Right ventricle myocardium inferior (tissue), 1 donor: ENCODE results near the gene HOXB3. TPM values are rescaled to one million over a fixed set of nuclear protein-coding genes. Genes with fewer than 3 reads are reported as not detected.

Experiments
- ATAC-seq: fragments of 200-7000 bp; cut with Tn5 transposase; one replicate; pipeline ENCODE4 v1.9.1; 2020; ENCODE audit warnings: mild to moderate bottlenecking, moderate library complexity
- DNase-seq: peaks from one replicate; pipeline ENCODE4 v3.0.0; 2021; ENCODE audit errors: missing footprints
- intact Hi-C: fragments of 100-400 bp; cut with DNase I; formaldehyde crosslinking; loops from one replicate; pipeline ENCODE4 v1.11.0; 2022
- total RNA-seq: library from RNA; stranded (reverse); fragmentation: NEBNext Ultra II Directional; extraction: Animal tissue kit (Norgen Biotek cat#: 25700); gene quantifications from one replicate; pipeline ENCODE4 v1.2.1, GENCODE V29; 2021
- donor health status: DM: no; HTN: yes; CAD: no; lungs with severe emphysema.

The HOXB3 gene
- total RNA-seq, 1 donor from 2014 or later: 1.2 TPM

DNA sequence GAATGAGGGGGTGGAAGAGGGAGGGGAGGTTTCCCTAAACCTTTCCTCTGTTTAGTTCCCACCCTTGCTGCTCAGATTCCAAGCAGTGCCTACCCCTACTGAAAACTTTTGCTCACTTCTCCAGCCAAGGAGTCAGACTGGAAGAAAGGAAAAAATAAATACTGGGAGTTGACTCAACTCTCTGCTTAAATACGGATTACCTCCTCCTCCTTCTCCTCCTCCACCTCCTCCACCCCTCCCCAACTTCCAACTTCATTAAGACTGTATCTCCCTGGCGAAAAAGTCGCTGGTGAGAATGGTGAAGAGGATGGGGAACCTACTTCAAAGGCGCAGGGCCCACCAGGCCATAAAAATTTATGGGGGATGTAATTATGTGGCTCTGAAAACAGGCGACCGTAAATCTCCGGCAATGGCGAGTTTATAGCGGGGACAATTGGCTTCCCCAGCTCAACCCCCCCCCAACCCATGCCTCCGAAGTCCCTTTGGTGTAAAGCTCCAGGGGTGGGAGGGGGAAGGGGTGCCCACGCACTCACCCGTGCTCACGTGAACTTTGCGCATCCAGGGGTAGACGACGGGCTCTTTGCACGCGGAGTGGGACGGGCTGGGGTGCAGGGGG lies 12.6 kb downstream of the HOXB3 start:
- no peak for ATAC-seq
- intact Hi-C loops: no loop called here
- DNase-seq: no peak

DNA sequence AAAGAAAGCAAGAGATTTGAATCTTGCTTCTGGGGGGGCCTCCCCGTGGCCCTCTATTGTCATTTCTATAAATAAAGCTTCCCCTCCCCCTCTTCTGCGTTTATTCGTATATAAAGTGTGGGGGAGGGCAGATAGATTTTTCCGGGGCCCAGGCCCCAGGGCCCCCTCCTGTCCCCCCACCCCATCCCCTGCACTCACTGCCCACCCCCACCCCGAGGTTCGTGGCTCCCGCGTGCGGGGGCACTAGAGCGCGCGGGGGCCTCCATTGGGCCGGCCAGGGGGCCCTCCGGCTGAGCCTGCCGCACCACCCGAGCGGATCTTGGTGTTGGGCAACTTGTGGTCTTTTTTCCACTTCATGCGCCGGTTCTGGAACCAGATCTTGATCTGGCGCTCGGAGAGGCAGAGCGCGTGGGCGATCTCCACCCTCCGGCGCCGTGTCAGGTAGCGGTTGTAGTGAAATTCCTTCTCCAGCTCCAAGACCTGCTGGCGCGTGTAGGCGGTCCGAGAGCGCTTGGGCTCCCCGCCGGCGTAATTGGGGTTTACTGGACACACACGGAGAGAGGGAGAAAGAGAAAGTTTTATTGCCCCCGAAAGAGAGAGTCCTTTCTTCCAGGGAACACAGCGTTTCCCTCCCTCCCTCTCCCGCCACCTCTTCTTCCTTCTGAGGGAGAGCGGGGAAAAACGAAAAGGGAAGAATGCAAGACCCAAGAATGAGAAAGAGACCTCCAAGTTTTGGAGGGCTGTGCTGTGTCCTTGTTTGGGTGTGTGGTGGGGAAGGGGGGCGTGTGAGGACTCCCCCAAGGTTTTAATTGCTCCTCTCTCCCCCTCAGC lies 13.3 kb downstream of the HOXB3 start:
- intact Hi-C loops: no loop called here
- ATAC-seq (no peak), DNase-seq (no peak)

DNA sequence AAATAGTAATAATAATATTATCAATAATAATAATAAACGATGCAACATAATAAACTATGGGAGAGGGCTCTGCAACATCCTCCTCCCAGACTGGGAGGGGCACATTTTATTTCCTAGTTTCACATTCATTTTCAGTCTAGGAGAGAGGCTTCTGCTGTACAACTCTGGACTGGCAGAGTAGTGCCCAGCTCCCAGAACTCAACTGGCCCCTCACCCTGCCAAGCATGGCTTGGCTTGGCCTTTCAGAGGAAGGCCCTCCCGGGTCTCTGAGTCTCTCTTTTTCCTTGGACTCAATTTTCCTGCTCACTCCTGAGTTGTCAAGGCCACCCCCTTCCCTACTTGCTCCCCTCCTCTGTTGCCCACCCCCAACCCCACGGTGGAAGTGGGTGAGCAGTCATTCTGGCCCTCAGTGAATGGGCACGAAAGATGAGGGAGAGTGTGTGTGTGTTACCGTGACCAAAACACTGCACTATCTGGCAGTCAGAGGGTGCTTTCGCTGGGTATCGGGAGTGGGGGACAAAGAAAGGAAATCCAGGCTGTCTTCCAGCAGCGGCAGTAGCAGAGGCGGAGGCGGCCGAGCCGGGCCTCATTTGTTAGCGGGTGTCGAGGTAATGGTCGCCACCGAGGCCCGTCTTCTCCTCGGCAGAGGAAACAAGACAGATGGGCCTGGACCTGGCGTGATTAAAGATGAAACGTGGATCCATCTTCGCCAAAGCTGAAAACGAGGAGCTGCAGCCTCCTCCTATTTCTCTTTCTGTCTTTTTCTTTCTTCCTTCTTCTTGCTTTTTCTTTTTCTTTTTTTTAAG lies 14.2 kb downstream of the HOXB3 start:
- ATAC-seq (no peak), DNase-seq (no peak)
- intact Hi-C loops: no loop called here

DNA sequence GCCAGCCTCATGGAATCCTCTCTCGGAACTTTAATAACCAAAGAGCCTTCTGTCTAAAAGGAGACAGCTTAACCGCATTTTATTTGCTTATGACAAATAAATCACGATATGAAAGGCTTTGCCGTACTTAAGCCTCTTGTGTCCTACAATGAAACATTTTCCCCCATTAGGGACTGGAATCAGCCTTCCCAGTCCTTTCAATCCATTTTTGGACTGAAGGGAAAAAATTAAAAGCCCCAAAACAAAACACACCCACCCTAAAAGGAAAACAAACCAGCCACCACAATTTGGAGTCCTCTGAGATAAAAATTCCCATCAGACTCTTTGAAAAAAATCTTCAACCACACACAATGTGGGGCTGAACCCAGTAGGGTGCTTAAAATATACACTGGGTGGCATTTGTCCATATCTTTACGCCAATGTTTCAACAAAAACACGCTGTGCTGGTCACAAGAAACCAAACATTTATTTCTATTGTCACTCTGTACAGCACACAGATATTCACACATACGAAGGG lies 14.9 kb downstream of the HOXB3 start:
- no peak for DNase-seq
- intact Hi-C loops: no loop called here
- ATAC-seq: no peak

DNA sequence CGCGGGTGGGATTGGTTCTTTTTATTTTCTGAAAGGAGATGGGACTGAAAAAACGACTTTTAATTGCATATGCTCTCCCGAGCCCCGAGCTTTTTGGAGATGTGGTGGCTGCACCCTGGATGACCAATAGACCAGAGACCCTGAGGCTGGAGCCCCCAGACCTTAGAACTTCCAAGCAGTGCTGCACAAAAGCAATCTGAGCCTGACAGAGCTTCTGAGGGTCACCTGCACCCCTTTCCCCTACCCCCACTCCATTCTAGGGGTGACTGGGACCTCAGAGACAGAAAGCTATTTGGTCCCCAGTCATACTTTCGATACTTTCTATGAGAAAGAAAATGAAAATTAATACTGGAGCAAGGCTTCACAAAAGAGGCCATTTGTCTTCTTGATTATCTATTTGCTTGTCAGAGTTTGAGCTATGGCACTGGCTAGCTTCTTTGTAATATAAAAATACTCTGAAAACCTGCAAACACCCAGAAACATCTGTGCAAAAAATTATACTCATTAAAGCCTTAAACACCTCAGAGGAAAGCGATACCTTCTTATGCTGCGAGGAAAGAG lies 15.5 kb downstream of the HOXB3 start:
- no peak for DNase-seq
- ATAC-seq: no peak
- intact Hi-C loops: no loop called here

DNA sequence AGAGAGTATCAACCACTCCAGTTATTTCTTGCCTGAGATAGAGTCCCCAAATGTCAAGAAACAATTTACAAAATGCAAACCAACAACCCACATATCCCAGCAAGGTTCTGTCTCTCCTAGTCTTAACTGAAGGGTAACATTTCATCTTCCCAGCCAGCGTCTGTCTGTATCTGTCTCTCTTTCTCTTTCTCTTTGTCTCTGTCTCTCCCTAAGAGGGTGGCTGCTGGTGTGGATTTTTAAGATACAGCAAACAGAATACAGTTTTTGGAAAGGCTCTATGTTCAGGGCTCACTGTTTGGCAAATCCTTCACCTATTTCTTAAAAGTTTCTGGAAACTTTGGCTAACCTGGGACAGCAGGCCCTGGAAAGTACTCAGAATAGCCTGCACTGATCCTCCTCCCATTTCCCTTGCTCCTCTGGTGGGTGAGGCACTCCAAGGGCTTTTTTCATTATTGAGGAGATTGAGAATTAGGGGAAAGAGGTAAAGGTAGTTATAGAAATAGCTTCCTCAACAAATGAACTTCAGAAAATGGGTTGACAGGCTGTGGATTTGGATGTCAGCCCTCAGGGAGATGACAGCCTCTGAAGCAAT lies 18.1 kb downstream of the HOXB3 start:
- DNase-seq (no peak), ATAC-seq (no peak)
- intact Hi-C loops: no loop called here

DNA sequence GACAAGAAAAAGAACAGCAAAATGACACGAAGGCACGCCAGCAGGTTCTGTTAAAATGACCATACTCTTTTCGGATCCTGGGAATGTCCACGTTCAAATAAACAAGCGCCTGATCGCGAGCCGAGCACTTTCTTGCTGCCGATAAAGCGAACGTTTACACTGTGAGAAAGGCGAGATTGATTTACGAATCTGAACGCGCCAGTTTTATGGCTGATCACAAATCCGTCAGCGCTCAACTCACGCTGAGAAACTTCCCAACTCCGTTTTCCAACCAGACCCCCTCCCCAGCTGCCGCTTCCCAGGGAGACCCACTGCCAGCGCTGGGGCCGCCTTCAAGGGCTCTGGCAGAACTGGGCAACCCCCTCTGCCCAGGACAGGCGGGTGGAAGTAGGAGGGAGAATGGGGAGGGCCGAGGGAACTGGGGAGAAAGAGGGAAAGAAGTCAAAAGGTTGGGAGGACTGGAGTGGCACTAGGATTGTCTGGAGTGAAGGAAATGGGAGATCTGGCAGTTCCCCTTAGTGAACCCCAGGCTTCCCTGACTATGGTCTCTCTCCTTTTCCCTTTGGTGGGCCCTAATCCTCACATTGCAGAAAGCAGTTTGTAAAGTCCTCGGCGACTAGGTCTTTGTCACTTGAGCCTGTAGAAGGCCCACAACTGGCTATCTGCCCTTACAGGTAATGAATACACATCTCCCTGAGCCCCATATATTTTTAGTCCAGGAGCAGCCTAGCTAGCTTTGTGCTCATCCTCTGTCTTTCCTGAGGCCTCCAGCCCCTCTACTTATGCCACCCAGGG lies 18.8 kb downstream of the HOXB3 start:
- intact Hi-C loops: no loop called here
- DNase-seq: peak; percentile 56
- no peak for ATAC-seq

DNA sequence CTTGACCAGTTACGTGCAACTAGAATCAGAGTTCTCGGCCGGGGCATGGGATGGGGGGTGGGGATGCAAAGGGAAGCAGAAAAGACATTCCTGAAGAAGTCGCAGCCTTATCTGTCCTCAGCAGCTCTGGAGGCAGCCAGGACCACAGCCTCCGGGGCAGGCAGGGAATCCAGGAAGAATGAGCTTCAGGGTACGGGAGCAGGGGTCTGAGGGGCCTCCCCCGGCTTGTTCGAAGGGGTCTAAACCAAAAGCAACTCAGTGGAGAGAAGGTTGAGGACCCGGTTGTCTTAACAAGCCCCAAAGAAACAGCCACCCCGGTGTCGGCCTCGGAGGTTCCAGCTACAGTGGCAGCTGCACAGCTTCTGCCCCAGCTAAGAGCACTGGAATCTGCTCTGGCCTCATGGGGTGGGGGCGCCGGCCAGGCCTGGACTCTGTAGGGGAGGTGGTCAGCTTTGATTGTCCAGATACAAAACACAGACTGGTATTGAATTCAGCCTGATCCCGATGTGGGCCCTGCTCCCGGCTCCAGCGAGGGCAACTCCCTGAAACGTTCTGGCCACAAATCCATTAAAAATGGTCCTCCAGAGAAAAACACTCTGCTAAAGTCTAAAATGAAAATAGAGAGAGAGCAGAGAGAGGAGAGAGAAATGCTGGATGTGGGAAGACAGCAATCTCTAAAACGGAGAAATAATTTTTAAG lies 19.6 kb downstream of the HOXB3 start:
- ATAC-seq (no peak), DNase-seq (no peak)
- intact Hi-C loops: no loop called here

DNA sequence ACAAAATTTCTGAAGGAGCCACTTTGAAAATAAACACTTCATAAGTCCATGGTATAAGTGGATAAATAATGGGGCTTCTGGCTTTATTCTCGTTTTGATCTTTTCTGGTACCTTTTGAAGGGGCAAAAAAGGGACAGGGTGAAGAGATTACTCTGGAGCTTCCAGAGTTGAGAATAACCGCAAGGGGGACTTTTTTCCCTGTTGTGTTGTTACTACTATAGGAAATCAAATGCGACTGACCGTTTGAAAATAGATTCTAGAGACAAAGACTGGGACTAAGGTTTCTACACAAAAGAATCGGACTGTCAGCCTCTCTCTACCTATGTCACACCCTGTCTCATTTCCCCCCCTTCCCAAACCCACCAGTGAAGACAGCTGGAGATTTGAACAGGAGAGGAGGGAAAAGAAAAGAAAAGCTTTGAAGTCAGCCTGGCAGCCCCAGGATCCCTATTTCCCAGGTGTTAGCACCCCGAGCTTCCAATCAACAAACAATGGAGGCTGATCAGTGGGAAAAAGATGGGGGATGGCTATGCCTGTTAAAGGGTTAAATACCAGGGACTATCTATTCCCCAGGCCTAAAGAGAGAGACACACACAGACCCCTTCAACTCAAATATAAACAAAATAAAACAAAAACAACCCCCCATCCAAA lies 20.2 kb downstream of the HOXB3 start:
- intact Hi-C loops: no loop called here
- DNase-seq (no peak), ATAC-seq (no peak)

DNA sequence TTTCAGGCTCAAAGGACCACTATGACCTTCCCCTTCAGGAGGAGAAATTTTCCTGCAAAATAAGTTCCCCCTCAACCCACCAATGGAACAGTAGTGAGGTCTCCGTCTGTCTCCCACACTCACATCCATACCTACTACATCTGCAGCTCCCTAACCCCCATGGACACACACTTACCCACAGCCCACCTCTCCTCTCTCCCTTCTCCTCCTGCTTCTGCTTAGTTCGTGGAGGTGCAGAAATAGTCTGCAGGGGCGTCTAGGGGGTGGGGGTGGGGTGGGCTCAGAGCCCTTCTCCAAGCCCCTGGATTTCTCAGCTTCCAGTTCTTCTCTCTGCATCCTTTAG lies 20.8 kb downstream of the HOXB3 start:
- no peak for ATAC-seq
- DNase-seq: no peak
- intact Hi-C loops: no loop called here

DNA sequence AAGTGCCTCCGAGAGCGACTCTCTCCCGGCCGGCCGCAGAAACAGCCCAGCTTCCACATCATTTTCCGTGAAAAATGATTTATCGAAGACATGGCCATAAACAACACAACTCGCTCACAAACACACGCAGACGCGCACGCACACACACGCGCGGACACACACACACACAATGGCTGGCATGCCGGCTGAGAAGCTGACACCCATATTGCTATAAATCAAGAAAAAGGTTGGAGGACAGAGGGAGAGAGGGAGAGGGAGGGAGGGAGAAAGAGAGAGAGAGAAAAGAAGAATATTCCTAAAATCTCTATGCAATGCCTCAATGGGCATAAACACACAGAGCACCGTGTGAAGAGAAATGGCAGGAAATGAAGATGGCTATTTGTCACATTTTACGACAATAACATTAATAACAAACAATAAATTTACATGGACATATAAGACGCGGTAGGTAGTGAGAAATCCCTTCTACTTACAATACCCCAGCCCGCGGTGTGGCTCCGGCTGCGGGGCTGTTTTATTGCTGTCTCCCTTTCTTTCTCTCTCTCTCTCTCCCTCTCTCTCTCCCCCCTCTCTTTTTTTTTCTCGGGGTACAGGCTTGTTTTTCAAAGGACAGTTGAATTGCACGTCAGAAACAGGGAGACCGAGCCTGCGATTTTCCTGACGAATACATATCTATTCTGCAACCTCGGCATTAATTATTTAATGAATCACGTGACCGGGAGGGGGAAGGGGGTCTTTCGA lies 21.4 kb downstream of the HOXB3 start:
- no peak for ATAC-seq
- intact Hi-C loops: no loop called here
- DNase-seq: no peak

DNA sequence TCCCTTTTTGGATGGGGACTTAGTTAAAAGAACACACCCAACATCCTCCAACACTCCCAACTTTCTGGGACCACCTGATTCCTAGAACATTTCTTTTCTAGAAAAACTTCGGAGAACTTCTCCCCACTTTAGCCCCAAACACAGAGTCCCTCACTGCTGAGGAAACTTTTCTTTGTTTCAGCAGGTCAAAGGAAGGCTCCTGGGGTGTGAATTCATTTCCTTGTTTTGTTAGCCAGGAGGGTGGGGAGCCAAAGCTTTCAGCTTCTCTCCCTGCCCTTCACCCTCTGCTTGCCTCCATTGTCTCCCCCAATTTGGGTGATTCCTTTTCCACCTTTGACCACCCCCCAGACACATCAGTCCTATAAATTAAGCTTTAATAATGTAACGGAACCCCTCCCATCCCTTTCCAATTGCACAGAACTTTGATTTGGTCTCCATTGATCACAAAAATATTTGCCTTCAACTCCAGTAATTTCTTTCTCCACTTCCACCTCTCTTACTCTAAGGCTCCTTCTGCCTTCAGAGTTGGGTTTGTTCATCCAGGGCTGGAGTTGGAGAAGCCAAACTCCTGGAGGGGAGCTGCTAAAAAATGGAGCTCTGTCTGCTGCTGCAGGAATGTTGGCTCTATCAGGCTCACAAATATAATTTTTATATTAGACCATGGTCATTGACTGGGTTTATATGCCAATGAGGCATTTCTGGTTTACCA lies 22.2 kb downstream of the HOXB3 start:
- DNase-seq: no peak
- intact Hi-C loops: no loop called here
- ATAC-seq: no peak

DNA sequence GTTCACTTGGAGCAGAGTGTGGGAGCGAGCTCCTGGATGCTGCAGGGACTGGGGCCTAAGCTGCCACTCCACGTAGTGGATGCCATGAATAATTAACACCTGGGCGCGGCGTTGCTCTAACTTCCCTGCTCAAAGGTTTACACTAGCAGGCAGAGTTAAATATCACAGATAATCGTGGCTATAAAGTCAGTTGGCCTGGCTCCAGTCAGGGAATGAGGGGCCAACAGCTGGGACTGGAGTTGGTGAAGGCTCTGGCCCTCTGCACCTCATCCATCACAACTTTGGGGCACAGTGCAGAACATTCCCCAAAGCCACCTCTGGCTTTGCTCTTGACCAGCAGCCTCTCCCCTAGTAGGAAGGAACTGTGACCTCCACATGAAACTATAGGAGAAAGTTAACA lies 22.8 kb downstream of the HOXB3 start:
- ATAC-seq: no peak
- intact Hi-C loops: no loop called here
- DNase-seq: no peak

DNA sequence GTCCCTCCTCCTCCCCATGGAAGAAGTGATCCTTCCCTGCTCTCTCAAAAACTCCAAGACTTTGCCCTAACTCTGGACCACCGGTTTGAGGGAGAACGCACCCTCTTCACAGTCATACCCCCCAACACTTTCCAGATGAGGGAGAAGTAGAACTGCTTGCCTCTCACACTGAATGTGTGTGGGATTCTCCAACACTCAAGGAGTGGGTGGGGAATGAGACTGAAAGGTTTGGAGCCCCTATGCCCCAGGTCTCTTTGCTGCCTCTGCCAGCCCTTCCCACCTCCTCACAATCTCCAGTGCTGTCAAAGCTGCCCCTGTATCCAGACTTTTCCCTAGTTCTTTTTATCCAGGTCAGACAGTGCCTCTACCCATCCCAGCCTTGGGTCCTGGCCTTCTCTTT lies 23.3 kb downstream of the HOXB3 start:
- ATAC-seq (no peak), DNase-seq (no peak)
- intact Hi-C loops: no loop called here

DNA sequence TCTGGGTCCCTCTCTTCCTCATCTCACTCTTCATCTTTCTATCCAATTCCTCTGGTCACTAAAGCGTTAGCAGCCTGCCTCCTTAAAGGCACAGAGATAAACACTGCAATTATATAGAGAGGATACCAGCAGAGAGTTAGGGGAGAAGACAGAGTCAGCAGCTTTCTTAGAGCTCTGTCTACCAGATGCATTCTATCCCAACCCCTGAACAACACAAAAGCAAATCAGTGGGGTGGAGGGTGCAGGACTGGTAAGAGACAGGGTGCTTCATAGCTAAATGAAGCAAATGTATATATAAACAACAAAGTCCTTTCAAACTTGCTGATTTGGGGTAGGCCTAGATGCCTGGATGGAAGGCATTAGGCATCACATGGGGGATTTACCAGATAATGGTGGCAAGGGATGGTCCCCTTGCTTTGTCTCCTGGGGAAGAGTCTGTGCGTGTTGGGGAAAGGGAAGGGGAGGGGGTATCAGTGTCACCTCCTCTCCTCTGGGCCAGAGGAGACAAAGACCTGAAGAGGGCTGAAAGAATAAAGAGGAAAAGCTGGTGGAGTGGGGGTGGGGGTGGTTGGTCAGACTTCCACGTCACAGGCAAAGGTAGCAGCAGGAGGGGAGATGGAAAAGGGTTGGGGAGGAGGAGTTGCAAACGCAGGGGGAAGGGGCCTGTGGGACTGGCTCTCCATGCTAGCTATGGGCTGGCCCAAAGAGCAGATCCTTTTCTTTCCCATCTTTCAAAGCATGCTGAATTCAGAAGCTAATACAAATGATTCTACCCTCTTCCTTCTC lies 23.9 kb downstream of the HOXB3 start:
- intact Hi-C loops: no loop called here
- DNase-seq: no peak
- ATAC-seq: no peak
